ENCODE results near the gene CIRBP.

CIRBP gene

DNA sequence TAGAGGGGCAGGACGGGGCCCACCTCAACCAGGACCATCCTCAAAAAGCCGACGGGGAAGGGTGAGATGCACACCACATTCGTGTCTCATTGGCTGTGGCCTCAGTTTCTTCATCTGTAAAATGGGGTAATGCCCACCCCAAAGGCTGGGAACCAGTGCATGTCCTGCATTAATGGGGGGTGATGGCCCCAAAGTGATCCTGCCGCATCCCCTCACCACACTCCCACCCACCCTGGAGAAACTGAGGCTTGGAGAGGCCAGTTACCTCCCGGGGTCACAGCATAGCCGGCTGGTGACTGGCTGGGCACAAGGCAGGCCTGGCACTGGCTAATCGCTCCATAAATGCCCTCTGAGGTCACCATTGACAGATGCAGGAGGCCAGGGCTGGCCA lies 21.4 kb upstream of the CIRBP start:
- Histone ChIP-seq H3K9ac (peak overlapping the region; percentile 14; the same call in 1 of the 2 replicates), H2AFZ (ENCODE audit: low read depth) (peak overlapping the region; percentile 26; the same call in 1 of the 2 replicates), H3K4me1 (ENCODE audit: low read depth, poor library complexity, severe bottlenecking) (peaks cover 30% of the 10 kb centered on the region), H3K4me3 (IDR thresholded peaks at IDR 0.05; ENCODE audit: insufficient read depth, low read depth, low read length) (no peak overlapping the region), H4K20me1 (ENCODE audit: insufficient read depth) (no peaks in the 10 kb centered on the region), H3K4me2 (peak overlapping the region; percentile 46; the same call in 1 of the 2 replicates), H3K79me2 (ENCODE audit: insufficient read depth, low read depth) (no peaks in the 10 kb centered on the region; the same call in 1 of the 2 replicates), H3K27ac (peak overlapping the region; percentile 91), H3K27me3 (ENCODE audit: insufficient read depth, low read depth) (no peaks in the 10 kb centered on the region), H3K36me3 (ENCODE audit: insufficient read depth) (no peaks in the 10 kb centered on the region)
- TF ChIP-seq CTCF (conservative IDR thresholded peaks at IDR 0.05; ENCODE audit: low read depth, low read length), result no peak

DNA sequence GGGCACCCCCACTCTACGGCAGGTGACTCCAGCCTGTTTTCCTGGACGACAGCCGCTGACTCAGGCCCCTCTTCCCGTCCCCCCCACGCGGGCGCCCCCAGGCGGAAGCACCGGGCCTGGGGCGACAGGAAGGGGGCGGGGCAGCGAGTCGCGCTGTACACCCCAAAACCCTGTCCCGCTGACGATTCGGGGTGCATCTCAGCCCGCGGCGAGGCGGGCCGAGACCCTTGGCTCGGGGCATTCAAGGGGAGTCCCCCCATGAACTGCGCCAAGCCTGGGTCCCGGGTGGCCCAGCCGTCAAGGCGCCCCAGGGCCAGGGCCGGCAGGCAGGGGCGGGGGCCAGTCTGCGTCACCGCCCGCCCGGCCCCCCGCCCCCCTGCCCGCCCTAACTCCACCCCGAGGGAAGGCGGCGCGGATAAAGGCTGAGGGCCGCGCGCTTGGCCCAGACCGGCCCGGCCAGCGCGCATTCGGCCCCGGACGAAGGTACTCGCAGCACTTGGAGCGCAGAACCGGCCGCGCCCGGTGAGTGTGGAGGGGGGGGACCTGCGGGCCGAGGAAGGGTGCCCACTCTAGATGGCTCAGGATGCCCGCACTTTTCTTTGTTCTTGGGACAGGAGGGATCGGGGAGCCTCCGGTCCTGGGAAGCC lies 20.9 kb upstream of the CIRBP start, which contains the start of gene MIDN:
TSS of gene MIDN (plus strand) at position 445 of the 647 bp plus-strand sequence. CDS start 1,714 bp downstream, outside the sequence.
- Histone ChIP-seq H4K20me1 (ENCODE audit: insufficient read depth) (no peaks in the 10 kb centered on the region), H3K4me3 (IDR thresholded peaks at IDR 0.05; ENCODE audit: insufficient read depth, low read depth, low read length) (no peak within 1 kb of the TSS), H3K27me3 (ENCODE audit: insufficient read depth, low read depth) (no peaks in the 10 kb centered on the region), H3K36me3 (ENCODE audit: insufficient read depth) (no peaks in the 10 kb centered on the region), H3K27ac (peak within 1 kb of the TSS; percentile 91), H2AFZ (ENCODE audit: low read depth) (peak within 1 kb of the TSS; percentile 47; the same call in 1 of the 2 replicates), H3K9ac (peak within 1 kb of the TSS; percentile 87), H3K4me2 (peak within 1 kb of the TSS; percentile 46; the same call in 1 of the 2 replicates), H3K4me1 (ENCODE audit: low read depth, poor library complexity, severe bottlenecking) (peaks cover 26% of the 10 kb centered on the region), H3K79me2 (ENCODE audit: insufficient read depth, low read depth) (no peaks in the 10 kb centered on the region; the same call in 1 of the 2 replicates)
- TF ChIP-seq CTCF (conservative IDR thresholded peaks at IDR 0.05; ENCODE audit: low read depth, low read length), result no peak; the same call in 1 of the 2 replicates

DNA sequence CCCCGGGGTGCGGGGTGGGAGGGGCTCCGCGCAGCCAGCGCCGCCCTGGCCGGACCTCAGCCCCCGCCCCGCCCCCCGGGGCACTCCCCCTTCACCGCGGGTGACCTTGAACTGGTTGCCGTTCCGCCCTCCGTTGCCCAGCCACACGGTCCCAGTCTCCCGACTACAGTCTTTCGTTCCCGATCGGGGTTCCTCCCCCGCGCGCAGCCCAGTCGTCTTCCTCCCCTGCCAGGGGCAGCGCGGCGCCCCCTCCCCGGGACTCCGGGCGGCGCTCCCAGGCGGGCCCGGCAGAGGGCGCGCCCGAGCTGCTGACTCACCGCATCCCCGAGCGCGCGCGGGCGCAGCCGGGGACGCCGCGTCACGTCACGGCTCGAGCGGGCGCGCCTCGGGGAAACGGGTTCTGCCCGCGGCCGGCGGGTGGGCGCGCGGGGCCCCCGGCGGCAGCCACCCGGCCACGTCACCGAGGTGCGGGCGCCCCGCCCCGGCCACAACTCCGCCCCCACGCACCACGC lies 20.3 kb upstream of the CIRBP start:
- Histone ChIP-seq H3K36me3 (ENCODE audit: insufficient read depth) (no peaks in the 10 kb centered on the region), H3K79me2 (ENCODE audit: insufficient read depth, low read depth) (no peaks in the 10 kb centered on the region), H3K27ac (peak overlapping the region; percentile 91), H2AFZ (ENCODE audit: low read depth) (peak overlapping the region; percentile 47; the same call in 1 of the 2 replicates), H3K9ac (peak overlapping the region; percentile 87), H3K4me3 (IDR thresholded peaks at IDR 0.05; ENCODE audit: insufficient read depth, low read depth, low read length) (no peak overlapping the region), H3K27me3 (ENCODE audit: insufficient read depth, low read depth) (no peaks in the 10 kb centered on the region), H4K20me1 (ENCODE audit: insufficient read depth) (no peaks in the 10 kb centered on the region), H3K4me2 (peak overlapping the region; percentile 29; the same call in 1 of the 2 replicates), H3K4me1 (ENCODE audit: low read depth, poor library complexity, severe bottlenecking) (peaks cover 21% of the 10 kb centered on the region)
- peak; percentile 76 for TF ChIP-seq CTCF (conservative IDR thresholded peaks at IDR 0.05; ENCODE audit: low read depth, low read length)

DNA sequence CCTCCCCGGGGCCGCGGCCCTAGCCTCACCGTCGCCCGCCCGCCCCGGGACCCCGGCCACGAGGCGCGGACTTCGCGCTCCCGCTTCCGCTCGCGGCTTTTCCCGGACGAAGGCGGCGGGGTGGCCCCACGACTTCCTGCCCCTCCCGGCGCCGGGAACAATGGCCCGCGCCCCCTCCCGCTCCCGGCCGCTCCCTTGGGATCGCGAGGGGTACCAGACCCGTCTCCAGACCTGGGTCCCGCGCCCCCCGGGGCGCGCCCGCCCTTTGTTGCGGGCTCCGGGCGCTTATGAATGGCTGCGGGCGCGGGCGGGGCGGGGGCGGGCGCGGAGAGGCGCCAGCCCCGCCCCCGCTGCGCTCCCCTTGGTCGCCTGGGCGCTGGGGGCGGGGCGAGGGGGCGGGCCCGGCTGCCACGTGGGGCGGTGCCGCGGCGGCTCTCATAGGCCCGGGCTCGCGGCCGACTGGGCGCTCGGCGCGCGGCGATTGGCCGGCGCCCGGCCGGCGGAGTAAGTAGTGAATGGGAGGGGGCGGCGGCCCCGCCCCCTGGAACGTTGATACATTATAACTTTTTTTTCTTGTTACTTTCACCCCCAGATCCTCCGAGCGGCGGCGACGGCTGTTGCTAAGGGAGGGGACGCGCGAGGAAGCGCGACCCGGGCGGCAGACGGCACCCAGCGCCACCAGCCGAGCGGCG lies 19.7 kb upstream of the CIRBP start:
- Histone ChIP-seq H3K27ac (peak overlapping the region; percentile 91), H2AFZ (ENCODE audit: low read depth) (no peak overlapping the region), H3K4me1 (ENCODE audit: low read depth, poor library complexity, severe bottlenecking) (peaks cover 17% of the 10 kb centered on the region), H3K4me2 (peak overlapping the region; percentile 68), H3K27me3 (ENCODE audit: insufficient read depth, low read depth) (no peaks in the 10 kb centered on the region), H4K20me1 (ENCODE audit: insufficient read depth) (no peaks in the 10 kb centered on the region), H3K79me2 (ENCODE audit: insufficient read depth, low read depth) (no peaks in the 10 kb centered on the region), H3K36me3 (ENCODE audit: insufficient read depth) (no peaks in the 10 kb centered on the region), H3K9ac (peak overlapping the region; percentile 87), H3K4me3 (IDR thresholded peaks at IDR 0.05; ENCODE audit: insufficient read depth, low read depth, low read length) (no peak overlapping the region)
- TF ChIP-seq CTCF (conservative IDR thresholded peaks at IDR 0.05; ENCODE audit: low read depth, low read length), result no peak

Measured in KMS-11 (cell line).